Gastrocnemius medialis (tissue), 4 donors: ENCODE measurements around the gene PRICKLE2.

ENCODE experiments used
- POLR2A ChIP-seq, 2 donors: fragments of 450-650 bp; IDR thresholded peaks; one replicate each; pipeline ENCODE4 v1.6.1; 2017; ENCODE audit warnings: antibody characterized with exemption in 2 of 2, mild to moderate bottlenecking in 2 of 2, moderate library complexity in 2 of 2
- TF ChIP-seq, protein P1 (sequence below), 5 experiments: fragments of 450-650 bp in 3 of 5; fragments of 200-600 bp in 2 of 5; sonication (generic) in 2 of 5; IDR thresholded peaks in 4 of 5; conservative IDR thresholded peaks in 1 of 5; 1 replicate in 4 of 5; 2 replicates in 1 of 5; pipeline ENCODE4 v1.5.1; 2016 to 2019; ENCODE audit warnings: antibody characterized with exemption in 5 of 5, mild to moderate bottlenecking in 3 of 5, moderate library complexity in 3 of 5

DNA sequence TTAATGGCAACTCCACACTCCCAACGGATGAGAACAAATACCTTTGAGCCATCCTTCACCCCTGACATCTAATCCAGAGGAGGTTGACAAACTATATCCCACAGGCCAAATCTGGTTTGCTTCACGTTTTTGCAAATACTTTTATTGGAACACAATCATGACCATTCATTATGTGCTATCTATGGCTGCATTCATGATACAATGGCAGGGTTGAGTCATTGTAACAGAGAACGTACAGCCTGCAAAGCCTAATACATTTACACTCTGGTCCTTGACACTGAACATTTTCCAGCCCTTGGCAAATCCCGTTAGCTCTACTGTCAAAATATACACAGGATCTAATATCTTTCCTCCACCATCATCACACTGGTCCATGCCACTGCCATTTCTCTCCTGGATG, 7.6 kb upstream of the PRICKLE2 start:
- TF ChIP-seq, protein P1, sequence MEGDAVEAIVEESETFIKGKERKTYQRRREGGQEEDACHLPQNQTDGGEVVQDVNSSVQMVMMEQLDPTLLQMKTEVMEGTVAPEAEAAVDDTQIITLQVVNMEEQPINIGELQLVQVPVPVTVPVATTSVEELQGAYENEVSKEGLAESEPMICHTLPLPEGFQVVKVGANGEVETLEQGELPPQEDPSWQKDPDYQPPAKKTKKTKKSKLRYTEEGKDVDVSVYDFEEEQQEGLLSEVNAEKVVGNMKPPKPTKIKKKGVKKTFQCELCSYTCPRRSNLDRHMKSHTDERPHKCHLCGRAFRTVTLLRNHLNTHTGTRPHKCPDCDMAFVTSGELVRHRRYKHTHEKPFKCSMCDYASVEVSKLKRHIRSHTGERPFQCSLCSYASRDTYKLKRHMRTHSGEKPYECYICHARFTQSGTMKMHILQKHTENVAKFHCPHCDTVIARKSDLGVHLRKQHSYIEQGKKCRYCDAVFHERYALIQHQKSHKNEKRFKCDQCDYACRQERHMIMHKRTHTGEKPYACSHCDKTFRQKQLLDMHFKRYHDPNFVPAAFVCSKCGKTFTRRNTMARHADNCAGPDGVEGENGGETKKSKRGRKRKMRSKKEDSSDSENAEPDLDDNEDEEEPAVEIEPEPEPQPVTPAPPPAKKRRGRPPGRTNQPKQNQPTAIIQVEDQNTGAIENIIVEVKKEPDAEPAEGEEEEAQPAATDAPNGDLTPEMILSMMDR (IDR thresholded peaks at IDR 0.05 in 4 of 5, conservative IDR thresholded peaks at IDR 0.05 in 1 of 5): no peak
- TF ChIP-seq POLR2A (IDR thresholded peaks at IDR 0.05): no peak
